PFSK-1 (cell line): ENCODE data around the gene CPB2. TPM values are rescaled to one million over a fixed set of nuclear protein-coding genes. Genes with fewer than 3 reads are reported as not detected.

Experiments used
- FOXP2 ChIP-seq: optimal IDR thresholded peaks from 2 replicates; pipeline ENCODE3; 2011; ENCODE audit warnings: borderline replicate concordance, control low read depth, inconsistent platforms; ENCODE audit not compliant: insufficient read depth; ENCODE audit errors: extremely low read length, extremely low read depth
- POLR2AphosphoS5 ChIP-seq: IDR thresholded peaks from 2 replicates; pipeline ENCODE4 v1.6.1; 2012; ENCODE audit warnings: low read depth, mild to moderate bottlenecking, control low read depth, low read length, moderate library complexity
- SIN3A ChIP-seq: IDR thresholded peaks from 2 replicates; pipeline ENCODE4 v1.6.1; 2012; ENCODE audit warnings: mild to moderate bottlenecking, low read length, moderate library complexity, borderline replicate concordance; ENCODE audit not compliant: insufficient read depth
- TAF1 ChIP-seq: IDR thresholded peaks from 2 replicates; pipeline ENCODE4 v1.6.1; 2012; ENCODE audit warnings: low read length, control low read depth, borderline replicate concordance; ENCODE audit not compliant: insufficient read depth
- polyA plus RNA-seq: library from polyadenylated mRNA; unstranded; fragments of >200 nt; gene quantifications from one replicate; pipeline ENCODE4 v1.2.1, GENCODE V29; 2012; ENCODE audit warnings: low read depth, missing spikeins; ENCODE audit not compliant: insufficient read length
- TF ChIP-seq, protein P1 (sequence below), 2 experiments: IDR thresholded peaks; 2 replicates each; pipeline versions ENCODE4 v1.6.1 to v1.8.0; 2011 to 2012; ENCODE audit warnings: low read depth in 2 of 2, low read length in 2 of 2, control low read depth in 1 of 2, inconsistent platforms in 1 of 2, mild to moderate bottlenecking in 1 of 2, moderate library complexity in 1 of 2; ENCODE audit not compliant: insufficient read depth in 1 of 2

Gene CPB2, protein sequence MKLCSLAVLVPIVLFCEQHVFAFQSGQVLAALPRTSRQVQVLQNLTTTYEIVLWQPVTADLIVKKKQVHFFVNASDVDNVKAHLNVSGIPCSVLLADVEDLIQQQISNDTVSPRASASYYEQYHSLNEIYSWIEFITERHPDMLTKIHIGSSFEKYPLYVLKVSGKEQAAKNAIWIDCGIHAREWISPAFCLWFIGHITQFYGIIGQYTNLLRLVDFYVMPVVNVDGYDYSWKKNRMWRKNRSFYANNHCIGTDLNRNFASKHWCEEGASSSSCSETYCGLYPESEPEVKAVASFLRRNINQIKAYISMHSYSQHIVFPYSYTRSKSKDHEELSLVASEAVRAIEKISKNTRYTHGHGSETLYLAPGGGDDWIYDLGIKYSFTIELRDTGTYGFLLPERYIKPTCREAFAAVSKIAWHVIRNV
- not detected for polyA plus RNA-seq

DNA sequence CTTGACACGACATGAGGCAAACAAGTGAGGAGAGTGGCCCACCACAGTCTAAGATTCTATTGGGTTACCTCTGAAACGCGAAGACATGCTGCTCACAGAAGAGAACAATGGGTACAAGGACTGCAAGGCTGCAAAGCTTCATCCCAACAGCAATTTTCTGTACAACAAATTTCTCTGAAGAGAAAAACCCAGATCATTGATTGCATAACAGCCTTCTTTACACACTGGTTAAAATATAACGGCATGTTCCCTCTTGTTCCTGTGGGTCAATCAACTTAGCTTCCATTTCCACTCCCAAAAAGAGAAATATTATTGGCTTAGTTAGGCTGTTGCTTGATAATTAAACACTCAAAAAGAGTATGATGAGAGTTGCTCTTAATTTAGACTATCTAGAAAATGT is at the start of gene CPB2:
Gene CPB2, minus strand, starts transcription at position 166 of the 400 bp plus-strand sequence. Its CDS starts 24 bp downstream, at position 142.
- TF ChIP-seq, protein P1, sequence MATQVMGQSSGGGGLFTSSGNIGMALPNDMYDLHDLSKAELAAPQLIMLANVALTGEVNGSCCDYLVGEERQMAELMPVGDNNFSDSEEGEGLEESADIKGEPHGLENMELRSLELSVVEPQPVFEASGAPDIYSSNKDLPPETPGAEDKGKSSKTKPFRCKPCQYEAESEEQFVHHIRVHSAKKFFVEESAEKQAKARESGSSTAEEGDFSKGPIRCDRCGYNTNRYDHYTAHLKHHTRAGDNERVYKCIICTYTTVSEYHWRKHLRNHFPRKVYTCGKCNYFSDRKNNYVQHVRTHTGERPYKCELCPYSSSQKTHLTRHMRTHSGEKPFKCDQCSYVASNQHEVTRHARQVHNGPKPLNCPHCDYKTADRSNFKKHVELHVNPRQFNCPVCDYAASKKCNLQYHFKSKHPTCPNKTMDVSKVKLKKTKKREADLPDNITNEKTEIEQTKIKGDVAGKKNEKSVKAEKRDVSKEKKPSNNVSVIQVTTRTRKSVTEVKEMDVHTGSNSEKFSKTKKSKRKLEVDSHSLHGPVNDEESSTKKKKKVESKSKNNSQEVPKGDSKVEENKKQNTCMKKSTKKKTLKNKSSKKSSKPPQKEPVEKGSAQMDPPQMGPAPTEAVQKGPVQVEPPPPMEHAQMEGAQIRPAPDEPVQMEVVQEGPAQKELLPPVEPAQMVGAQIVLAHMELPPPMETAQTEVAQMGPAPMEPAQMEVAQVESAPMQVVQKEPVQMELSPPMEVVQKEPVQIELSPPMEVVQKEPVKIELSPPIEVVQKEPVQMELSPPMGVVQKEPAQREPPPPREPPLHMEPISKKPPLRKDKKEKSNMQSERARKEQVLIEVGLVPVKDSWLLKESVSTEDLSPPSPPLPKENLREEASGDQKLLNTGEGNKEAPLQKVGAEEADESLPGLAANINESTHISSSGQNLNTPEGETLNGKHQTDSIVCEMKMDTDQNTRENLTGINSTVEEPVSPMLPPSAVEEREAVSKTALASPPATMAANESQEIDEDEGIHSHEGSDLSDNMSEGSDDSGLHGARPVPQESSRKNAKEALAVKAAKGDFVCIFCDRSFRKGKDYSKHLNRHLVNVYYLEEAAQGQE (IDR thresholded peaks at IDR 0.05; ENCODE audit: insufficient read depth in 1 of 2, low read depth in 2 of 2, low read length in 2 of 2), result no peak
- TF ChIP-seq FOXP2, result no peak
- TF ChIP-seq POLR2AphosphoS5, result no peak
- TF ChIP-seq SIN3A, result no peak
- no peak for TF ChIP-seq TAF1

DNA sequence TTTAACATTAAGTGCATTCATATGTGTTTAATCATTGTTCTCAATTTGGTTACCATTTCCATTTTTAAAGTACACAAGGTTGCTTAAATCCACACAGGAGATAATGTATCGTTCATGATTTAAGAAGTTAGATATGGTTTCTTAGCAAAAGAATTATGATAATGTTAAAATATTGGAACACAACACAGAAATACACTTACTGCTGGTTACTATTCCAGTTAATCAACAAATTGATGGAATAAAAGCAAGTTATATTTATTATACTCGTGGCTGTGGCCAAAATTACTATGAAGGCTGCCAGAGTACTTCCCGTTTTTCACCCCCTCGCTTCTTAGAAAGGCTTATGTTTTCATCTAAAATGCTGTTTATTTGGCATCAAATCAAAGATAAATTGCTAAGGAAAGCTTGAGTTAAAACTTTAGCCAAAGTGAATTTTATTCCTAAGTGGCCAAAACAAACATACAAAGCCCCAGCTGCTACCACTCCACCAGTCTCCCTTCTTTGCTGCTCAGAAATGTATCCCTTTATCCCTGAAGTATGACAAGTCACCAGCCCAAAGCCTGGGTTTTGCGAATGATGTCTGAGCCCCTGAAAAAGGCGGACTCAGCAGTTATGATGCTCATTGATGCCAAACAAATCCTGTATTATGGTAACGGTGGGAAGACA is 49.4 kb upstream of the CPB2 start:
- TF ChIP-seq, protein P1 (IDR thresholded peaks at IDR 0.05; ENCODE audit: insufficient read depth in 1 of 2, low read depth in 2 of 2, low read length in 2 of 2), result no peak
- no peak for TF ChIP-seq TAF1
- TF ChIP-seq POLR2AphosphoS5, result no peak
- TF ChIP-seq FOXP2, result no peak
- no peak for TF ChIP-seq SIN3A

DNA sequence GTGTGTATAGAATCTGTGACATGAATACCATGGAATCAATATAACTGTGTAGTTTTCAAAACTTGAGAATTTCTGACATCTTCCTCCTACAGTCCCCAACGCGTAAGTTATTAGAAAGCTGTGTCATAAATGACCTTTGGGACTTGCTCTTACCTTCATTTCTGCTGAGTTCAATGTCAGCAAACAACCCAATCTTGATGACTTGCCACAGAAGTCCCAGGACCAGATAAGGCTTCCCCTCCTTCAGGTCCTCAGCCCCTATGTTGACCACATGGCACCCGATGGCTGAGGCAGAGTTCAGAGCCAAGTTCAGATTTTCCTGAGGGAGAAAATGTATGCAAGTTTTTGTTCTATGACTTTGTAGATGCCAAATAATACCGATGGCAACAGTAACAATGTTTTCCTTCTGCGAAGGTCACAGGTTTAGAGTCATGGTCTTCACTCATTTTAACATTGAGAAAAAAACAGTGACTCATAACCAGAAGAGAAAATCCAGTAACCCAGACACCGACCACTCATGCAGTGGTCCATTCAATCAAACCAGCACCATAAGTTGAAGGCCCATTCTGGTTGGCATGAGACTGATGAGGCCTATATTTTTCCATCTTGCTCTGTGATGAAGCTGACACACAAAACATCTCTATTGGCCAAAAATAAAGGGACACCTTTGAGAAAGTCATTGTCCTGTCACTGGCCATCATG is 47.9 kb upstream of the CPB2 start:
- TF ChIP-seq FOXP2, result no peak
- no peak for TF ChIP-seq POLR2AphosphoS5
- TF ChIP-seq TAF1, result no peak
- TF ChIP-seq SIN3A, result no peak
- TF ChIP-seq, protein P1 (IDR thresholded peaks at IDR 0.05; ENCODE audit: insufficient read depth in 1 of 2, low read depth in 2 of 2, low read length in 2 of 2), result no peak

DNA sequence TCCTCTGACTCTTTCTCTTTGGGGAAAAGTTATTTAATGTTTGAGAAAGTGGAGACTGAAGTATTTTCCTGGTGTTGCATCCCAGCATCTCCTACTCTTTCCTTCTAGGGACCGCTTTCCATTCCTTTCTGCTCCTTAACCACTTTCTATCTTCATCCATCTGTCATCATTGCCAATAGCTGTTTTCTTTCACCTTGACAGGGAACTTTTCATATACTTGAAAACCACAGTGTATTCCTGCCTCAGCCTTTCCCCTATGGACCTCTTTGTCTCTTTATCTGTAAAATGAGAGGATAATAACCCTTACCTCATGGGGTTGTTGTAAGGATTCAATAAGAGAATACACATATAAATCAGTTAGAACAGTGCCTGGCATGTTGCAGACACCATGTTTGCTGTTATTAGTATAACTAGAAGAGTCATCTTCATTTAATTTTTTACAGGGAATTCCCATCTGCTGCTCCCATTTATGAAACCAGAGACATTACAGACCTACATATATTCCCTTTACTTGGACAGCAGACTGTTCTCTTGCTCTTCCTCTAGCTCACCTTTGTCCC is 45.4 kb upstream of the CPB2 start:
- TF ChIP-seq POLR2AphosphoS5, result no peak
- TF ChIP-seq SIN3A, result no peak
- no peak for TF ChIP-seq FOXP2
- TF ChIP-seq, protein P1 (IDR thresholded peaks at IDR 0.05; ENCODE audit: insufficient read depth in 1 of 2, low read depth in 2 of 2, low read length in 2 of 2), result no peak
- no peak for TF ChIP-seq TAF1
